ENCODE results near the gene FSTL3.

DNA sequence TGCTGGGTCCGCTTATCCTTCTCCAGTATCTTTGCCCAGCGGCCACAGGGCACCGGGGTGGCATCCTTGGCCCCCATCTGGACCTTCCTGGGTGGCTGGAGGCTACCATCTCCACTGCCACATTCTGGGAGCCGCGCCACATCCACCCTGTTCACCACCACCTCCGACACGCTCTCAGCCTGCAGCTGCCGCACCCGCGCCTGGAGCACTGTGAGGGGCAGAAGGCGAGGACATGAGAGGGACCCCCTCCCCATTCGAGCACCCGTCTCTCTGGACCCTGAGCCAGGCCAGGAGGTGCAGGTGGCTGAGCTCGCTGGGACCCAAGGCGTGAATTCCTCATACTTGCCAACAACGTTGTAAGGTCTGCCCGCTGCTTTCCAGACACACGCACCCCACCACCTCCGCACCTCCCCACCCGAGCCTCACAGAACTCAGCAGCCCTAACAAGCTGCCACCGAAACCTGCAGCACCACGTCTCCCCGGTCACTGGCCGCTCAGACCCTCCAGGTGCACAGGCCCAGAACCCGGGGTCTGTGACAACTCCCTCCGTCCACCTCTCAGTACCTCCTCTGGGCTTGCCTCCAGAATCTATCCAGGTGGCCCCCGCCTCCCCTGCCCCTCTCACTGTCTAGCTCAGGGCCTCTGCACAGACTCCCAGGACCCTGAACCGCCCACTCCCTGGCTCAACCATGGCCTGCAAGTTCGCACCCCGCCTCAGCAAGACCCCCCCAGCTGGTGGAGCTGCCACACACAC, 46.1 kb upstream of the FSTL3 start:
- TF ChIP-seq, protein P1, sequence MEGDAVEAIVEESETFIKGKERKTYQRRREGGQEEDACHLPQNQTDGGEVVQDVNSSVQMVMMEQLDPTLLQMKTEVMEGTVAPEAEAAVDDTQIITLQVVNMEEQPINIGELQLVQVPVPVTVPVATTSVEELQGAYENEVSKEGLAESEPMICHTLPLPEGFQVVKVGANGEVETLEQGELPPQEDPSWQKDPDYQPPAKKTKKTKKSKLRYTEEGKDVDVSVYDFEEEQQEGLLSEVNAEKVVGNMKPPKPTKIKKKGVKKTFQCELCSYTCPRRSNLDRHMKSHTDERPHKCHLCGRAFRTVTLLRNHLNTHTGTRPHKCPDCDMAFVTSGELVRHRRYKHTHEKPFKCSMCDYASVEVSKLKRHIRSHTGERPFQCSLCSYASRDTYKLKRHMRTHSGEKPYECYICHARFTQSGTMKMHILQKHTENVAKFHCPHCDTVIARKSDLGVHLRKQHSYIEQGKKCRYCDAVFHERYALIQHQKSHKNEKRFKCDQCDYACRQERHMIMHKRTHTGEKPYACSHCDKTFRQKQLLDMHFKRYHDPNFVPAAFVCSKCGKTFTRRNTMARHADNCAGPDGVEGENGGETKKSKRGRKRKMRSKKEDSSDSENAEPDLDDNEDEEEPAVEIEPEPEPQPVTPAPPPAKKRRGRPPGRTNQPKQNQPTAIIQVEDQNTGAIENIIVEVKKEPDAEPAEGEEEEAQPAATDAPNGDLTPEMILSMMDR (conservative IDR thresholded peaks at IDR 0.05) = no peak
- no peak for TF ChIP-seq EZH2 (IDR thresholded peaks at IDR 0.05; ENCODE audit: low read depth)

All from PC-9 (cell line).